GM19467 (cell line): ENCODE results near the gene TMEM145.

Source experiments
- ATAC-seq: cut with Tn5 transposase; IDR thresholded peaks from one replicate; pipeline ENCODE4 v1.9.1; 2021; ENCODE audit warnings: mild to moderate bottlenecking, moderate library complexity; ENCODE audit not compliant: unreplicated experiment

Gene TMEM145

DNA sequence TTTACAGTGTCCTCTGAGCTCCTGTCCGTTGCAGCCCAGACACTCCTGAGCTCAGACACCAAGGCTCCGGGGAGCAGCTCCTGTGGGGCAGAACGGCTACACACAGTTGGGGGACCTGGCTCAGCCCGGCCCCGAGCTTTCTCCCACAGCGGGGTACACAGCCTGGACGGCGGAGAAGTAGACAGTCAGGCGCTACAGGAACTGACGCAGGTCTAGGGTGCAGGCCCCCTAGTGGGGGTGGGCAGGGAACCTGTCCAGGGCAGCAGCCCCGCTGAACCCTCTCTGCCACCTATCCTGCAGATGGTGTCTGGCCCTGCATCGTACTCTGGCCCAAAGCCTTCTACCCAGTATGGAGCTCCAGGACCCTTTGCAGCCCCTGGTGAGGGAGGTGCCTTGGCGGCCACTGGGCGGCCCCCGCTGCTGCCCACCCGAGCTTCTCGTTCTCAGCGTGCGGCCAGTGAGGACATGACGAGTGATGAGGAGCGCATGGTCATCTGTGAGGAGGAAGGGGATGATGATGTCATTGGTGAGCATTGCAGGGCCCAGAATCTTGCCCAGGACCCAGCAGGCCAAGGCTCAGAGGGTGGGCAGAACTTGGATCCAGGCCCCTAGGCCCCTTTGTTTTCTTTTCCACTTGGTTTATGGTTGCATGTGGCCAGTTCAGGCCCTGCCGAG lies 24.1 kb upstream of the TMEM145 start:
- ATAC-seq: no peak

DNA sequence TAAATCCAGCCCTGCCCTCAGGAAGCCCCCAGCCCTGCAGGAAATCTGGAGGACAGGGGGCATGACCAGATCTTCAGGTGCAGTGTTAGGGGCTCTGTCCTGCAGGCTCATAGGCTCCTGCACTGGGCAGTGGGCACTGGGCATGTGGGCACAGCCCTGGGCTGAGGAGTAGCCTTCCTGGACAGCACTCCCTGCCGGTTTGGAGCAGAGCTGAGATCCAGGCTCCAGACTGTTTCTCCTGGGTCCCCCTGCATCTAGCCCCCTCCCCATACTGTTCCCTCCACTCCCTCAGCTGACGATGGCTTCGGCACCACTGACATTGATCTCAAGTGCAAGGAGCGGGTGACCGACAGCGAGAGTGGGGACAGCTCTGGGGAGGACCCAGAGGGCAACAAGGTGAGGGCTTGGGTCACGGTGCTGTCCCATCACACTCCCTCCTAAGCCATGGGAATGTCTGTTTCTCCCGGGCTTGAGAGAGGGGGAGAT lies 23.5 kb upstream of the TMEM145 start:
- ATAC-seq: no peak

DNA sequence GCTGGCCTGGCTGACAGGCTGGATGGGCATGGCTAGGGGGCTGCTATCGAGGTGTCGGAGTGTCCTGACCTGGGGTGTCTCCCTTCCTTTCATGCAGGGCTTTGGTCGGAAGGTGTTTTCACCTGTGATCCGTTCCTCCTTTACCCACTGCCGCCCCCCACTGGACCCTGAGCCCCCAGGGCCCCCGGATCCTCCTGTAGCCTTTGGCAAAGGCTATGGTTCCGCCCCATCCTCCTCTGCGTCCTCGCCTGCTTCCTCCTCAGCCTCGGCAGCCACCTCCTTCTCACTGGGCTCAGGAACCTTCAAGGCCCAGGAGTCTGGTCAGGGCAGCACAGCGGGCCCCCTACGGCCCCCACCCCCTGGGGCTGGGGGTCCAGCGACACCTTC lies 23.0 kb upstream of the TMEM145 start:
- no peak for ATAC-seq

- no peak for ATAC-seq
Observed at GRCh38 chr19:42290523-42291434, 22.3 kb upstream of the TMEM145 start.

DNA sequence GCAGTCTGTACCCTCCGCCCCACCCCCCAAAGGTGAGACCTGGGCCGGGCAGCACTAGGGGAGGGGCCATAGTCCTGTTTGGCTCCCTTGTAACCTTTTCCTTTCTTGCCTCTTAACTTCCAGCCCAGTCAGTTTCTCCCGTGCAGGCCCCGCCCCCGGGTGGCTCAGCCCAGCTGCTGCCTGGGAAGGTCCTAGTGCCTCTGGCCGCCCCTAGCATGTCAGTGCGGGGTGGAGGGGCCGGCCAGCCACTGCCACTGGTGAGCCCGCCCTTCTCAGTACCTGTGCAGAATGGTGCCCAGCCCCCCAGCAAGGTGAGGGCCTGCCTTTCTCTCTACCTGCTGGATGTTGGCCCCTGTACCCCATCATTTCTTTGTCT lies 21.7 kb upstream of the TMEM145 start:
- no peak for ATAC-seq

DNA sequence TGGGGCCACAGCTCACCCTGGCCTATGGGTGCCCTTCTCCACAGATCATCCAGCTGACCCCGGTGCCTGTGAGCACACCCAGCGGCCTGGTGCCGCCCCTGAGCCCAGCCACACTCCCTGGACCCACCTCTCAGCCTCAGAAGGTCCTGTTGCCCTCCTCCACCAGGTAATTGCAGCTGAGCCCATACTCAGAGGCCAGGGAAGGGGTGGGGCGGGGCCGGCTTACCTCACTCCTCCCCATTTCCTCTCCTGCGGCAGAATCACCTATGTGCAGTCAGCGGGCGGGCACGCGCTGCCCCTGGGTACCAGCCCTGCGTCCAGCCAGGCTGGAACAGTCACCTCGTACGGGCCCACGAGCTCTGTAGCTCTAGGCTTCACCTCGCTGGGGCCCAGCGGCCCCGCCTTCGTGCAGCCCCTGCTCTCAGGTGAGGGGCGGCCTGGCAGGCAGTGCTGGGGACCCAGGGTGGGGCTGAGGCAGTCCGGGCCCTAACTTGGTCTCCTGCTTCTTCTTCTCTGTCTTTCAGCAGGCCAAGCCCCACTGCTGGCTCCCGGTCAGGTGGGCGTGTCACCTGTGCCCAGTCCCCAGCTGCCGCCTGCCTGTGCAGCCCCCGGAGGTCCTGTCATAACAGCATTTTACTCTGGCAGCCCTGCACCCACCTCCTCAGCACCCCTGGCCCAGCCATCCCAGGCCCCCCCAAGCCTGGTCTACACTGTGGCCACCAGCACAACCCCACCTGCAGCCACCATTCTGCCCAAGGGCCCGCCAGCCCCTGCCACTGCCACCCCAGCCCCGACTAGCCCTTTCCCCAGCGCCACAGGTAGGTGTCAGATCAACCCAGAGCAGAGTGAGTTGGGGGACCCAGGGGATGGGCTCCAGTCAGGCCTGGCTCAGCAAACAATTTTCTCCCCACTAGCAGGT lies 20.8 kb upstream of the TMEM145 start:
- ATAC-seq: no peak

GRCh38 chr19:42292963-42293362 lies 20.1 kb upstream of the TMEM145 start:
- no peak for ATAC-seq

DNA sequence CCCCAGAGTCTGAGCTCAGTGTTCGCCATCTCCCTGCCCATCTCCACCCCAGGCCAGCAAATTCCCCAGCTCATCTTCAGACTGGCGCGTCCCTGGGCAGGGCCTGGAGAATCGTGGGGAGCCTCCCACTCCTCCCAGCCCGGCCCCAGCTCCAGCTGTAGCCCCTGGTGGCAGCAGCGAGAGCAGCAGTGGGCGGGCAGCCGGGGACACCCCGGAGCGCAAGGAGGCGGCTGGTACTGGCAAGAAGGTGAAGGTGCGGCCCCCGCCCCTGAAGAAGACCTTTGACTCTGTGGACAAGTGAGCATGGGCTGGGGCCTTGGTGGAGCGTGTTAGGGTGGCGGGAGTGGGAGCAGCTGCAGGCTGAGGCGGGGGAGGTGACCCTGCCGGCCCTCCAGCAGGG lies 19.6 kb upstream of the TMEM145 start:
- ATAC-seq: no peak

DNA sequence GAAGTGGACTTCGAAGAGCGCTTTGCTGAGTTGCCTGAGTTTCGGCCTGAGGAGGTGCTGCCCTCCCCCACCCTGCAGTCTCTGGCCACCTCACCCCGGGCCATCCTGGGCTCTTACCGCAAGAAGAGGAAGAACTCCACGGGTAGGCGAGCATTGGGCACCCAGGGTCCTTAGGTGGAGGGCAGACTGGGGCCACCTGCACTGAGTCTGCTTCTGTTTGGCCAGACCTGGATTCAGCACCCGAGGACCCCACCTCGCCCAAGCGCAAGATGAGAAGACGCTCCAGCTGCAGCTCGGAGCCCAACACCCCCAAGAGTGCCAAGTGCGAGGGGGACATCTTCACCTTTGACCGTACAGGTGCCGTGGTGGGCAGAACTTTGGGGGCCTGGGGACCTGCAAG lies 19.2 kb upstream of the TMEM145 start:
- ATAC-seq: no peak

GRCh38 chr19:42294471-42295137 lies 18.5 kb upstream of the TMEM145 start:
- no peak for ATAC-seq

DNA sequence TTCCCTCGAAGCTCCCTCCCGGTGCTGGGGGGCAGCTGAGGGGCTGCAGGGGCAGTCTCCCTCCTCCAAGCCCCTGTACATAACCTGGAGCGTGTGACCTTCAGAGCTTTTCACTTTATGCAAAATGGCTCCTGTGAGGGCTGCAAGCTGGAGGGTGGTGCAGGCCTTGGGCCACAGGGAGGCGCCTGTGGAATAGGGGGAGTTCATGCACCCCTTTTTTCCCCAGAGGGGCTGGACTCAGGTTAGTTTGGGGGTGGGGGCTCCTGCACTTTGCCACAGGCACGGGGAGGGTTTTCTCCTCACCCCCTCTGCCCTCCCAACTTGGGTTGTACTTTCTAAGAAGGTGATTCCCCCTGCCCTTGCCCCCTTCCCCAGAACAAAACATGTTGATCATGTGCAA lies 17.8 kb upstream of the TMEM145 start:
- no peak for ATAC-seq

DNA sequence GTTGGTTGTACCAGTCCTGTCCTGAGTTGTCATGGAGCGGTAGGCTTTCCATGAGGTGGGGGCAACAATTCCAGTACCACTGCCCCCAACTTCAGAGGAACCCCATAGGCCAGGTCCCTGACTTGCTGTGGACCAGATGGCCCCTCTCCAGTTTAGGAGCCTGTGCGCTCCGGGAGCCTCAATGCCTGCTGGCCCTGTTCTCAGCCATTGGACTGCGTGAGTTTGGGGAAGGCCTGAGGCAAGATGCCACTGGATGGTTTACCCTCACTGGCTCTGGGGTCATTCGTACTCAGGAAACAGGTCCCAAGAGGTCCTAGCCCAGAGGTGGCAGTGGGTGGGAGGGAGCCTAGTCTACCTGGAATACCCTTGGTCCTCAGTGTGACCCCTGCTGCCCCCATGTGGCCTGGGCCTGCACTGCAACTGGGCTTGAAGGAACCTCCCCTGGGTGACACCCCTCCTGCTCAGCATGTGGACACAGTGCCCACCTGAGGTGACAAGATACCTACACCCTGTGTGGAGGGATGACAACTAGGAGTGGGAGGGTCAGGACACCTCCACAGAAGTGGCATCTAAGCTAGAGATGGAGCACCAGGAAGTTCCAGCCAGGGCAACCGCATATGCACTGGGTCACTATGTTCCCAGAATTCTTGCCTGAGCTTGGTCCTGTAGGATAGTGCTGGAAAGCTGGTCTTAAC lies 17.1 kb upstream of the TMEM145 start:
- no peak for ATAC-seq

- ATAC-seq: no peak
Observed at GRCh38 chr19:42297039-42297438, 16.1 kb upstream of the TMEM145 start.

- ATAC-seq: no peak
Observed at GRCh38 chr19:42301646-42302203, 11.4 kb upstream of the TMEM145 start, which contains the start of gene PRR19. PRR19 (plus strand) TSS chr19:42302132; CDS start chr19:42309585, 7,453 bp downstream.

GRCh38 chr19:42303101-42303464 lies 10.0 kb upstream of the TMEM145 start:
- no peak for ATAC-seq

- ATAC-seq: no peak
Observed at GRCh38 chr19:42303876-42304275, 9.2 kb upstream of the TMEM145 start.

DNA sequence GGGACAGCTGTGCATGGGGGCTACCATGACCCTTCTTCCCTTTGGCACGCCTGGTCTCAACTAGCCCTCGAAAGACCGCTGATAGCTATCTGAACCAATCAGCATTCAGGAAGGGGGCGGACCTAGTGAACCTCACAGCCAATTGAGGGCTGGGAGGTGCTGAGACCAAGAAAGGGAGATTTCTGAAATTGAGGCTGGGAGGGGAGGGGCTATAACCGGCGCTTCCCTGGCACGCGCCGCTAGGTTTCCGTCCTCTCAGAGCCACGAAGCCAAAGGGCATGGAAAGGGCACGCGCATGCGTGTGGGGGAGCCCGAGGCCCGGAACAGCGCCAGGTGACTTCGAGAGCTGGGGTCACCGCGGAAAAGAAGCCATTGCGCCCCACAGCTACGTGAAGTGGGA lies 6.5 kb upstream of the TMEM145 start:
- no peak for ATAC-seq

- no peak for ATAC-seq
Observed at GRCh38 chr19:42309686-42310085, 3.4 kb upstream of the TMEM145 start.

DNA sequence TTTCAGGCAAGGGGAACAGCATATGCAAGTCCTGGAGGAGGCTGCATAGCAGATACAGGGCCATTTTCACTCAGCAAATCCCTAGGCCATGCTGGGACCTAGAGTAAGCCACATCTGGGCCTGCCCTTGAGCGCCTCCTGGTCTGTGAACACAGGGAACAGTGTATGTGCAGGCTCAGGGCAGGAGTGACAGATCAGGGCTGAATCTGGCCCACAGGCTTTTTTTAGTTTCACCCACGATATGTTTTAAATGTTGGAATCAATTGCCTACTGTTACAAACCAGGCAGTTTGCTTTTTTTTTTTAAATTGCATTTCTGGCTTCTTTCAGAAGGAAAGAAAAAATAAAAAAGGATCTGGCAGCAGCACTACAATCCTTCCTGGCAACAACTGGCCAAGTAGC lies 1.5 kb upstream of the TMEM145 start:
- no peak for ATAC-seq

- no peak for ATAC-seq
Observed at GRCh38 chr19:42312370-42312769, 739 bp upstream of the TMEM145 start.
